ENCODE data around the gene TMEM53.

- TF ChIP-seq CTCF (IDR thresholded peaks at IDR 0.05; ENCODE audit: insufficient read depth, low read length, poor library complexity, severe bottlenecking): no peak
- no peak for TF ChIP-seq EZH2phosphoT487 (conservative IDR thresholded peaks at IDR 0.05; ENCODE audit: low read length)
Measured at GRCh38 chr1:44635439-44635838, 38.8 kb downstream of the TMEM53 start.

Measured in SU-DHL-6 (cell line).